ENCODE measurements around the gene TMEM132C.

The TMEM132C gene

DNA sequence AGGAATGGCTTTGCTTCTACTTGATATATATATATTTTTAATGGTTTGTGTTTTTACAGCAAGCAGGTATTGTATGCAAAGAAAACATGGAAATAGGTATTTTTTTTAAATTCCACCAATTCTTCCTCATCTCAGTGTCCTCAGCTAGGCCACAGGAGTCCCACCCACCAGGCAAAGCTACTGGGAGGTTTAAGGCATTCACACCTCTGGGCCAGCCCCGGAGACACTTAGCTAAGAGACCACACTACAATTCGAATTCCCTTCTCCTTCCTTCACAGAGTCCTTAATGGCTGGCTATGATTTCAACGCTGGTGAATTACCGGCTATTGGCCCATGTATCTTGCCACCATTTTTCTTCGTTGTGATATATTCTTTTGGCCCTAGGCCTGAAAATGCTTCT, 485.4 kb downstream of the TMEM132C start:
- TF ChIP-seq, protein P1, sequence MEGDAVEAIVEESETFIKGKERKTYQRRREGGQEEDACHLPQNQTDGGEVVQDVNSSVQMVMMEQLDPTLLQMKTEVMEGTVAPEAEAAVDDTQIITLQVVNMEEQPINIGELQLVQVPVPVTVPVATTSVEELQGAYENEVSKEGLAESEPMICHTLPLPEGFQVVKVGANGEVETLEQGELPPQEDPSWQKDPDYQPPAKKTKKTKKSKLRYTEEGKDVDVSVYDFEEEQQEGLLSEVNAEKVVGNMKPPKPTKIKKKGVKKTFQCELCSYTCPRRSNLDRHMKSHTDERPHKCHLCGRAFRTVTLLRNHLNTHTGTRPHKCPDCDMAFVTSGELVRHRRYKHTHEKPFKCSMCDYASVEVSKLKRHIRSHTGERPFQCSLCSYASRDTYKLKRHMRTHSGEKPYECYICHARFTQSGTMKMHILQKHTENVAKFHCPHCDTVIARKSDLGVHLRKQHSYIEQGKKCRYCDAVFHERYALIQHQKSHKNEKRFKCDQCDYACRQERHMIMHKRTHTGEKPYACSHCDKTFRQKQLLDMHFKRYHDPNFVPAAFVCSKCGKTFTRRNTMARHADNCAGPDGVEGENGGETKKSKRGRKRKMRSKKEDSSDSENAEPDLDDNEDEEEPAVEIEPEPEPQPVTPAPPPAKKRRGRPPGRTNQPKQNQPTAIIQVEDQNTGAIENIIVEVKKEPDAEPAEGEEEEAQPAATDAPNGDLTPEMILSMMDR (IDR thresholded peaks at IDR 0.05; ENCODE audit: poor library complexity, severe bottlenecking), result no peak
- no peaks in the 10 kb centered on the region for H3K9me3 ChIP-seq (ENCODE audit: severe bottlenecking)
- no peaks in the 10 kb centered on the region for H3K27me3 ChIP-seq (ENCODE audit: insufficient read depth, poor library complexity, severe bottlenecking)
- ATAC-seq (ENCODE audit: low read depth), result no peak
- no peak overlapping the region for H3K4me3 ChIP-seq (ENCODE audit: severe bottlenecking)
- H3K27ac ChIP-seq (ENCODE audit: poor library complexity, severe bottlenecking), result no peak overlapping the region
- no peaks in the 10 kb centered on the region for H3K36me3 ChIP-seq (ENCODE audit: low read depth)
- no peak for DNase-seq (ENCODE audit: low spot score)
- H3K4me1 ChIP-seq (ENCODE audit: insufficient read depth, poor library complexity, severe bottlenecking), result no peaks in the 10 kb centered on the region

DNA sequence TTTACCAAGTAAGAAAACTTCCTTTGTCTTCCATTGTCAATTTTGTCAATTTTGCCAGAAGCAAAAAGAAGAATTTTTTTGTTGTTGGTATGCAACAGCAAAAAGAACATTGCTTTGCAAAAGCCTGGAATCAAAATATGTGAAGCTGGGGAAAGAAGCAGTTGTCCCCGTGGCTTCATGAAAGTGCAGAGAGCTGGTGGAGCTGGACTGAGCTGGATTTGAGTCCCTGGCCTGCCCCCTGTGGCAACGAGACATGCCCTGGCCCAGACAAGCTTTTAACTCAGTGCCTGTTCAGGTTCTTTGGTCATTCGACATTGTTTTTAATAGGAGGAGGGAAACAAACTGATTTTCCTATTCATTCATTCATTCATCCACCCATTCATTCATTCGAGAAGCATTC, 486.5 kb downstream of the TMEM132C start:
- DNase-seq (ENCODE audit: low spot score) (no peak), ATAC-seq (ENCODE audit: low read depth) (no peak)
- TF ChIP-seq, protein P1 (IDR thresholded peaks at IDR 0.05; ENCODE audit: poor library complexity, severe bottlenecking), result no peak
- Histone ChIP-seq H3K4me1 (ENCODE audit: insufficient read depth, poor library complexity, severe bottlenecking) (no peaks in the 10 kb centered on the region), H3K27ac (ENCODE audit: poor library complexity, severe bottlenecking) (no peak overlapping the region), H3K9me3 (ENCODE audit: severe bottlenecking) (no peaks in the 10 kb centered on the region), H3K27me3 (ENCODE audit: insufficient read depth, poor library complexity, severe bottlenecking) (no peaks in the 10 kb centered on the region), H3K36me3 (ENCODE audit: low read depth) (no peaks in the 10 kb centered on the region), H3K4me3 (ENCODE audit: severe bottlenecking) (no peak overlapping the region)

DNA sequence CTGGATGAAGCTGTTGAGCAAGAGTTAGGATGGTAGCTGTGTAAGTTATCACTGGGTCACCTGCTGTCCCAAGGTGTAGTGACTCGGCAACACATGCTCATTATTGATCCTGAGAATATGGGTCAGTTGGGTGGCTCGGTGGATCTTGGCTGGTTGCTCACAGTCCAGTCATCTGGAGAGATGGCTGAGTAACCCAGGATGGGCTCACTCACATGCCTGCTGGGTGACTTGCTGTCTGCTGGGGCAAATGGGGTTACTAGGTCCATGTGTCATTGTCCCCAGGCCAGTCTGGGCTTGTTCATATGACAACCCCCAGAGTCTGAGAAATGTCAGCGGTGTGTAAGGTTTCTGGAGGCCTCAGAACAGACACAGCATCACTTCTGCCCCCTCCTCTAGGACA, 487.3 kb downstream of the TMEM132C start:
- no peaks in the 10 kb centered on the region for H3K4me1 ChIP-seq (ENCODE audit: insufficient read depth, poor library complexity, severe bottlenecking)
- no peak overlapping the region for H3K27ac ChIP-seq (ENCODE audit: poor library complexity, severe bottlenecking)
- TF ChIP-seq, protein P1 (IDR thresholded peaks at IDR 0.05; ENCODE audit: poor library complexity, severe bottlenecking), result no peak
- no peaks in the 10 kb centered on the region for H3K36me3 ChIP-seq (ENCODE audit: low read depth)
- ATAC-seq (ENCODE audit: low read depth) (peak; percentile 41; the same call in 1 of the 3 replicates), DNase-seq (ENCODE audit: low spot score) (no peak)
- H3K4me3 ChIP-seq (ENCODE audit: severe bottlenecking), result no peak overlapping the region
- no peaks in the 10 kb centered on the region for H3K9me3 ChIP-seq (ENCODE audit: severe bottlenecking)
- H3K27me3 ChIP-seq (ENCODE audit: insufficient read depth, poor library complexity, severe bottlenecking), result no peaks in the 10 kb centered on the region

DNA sequence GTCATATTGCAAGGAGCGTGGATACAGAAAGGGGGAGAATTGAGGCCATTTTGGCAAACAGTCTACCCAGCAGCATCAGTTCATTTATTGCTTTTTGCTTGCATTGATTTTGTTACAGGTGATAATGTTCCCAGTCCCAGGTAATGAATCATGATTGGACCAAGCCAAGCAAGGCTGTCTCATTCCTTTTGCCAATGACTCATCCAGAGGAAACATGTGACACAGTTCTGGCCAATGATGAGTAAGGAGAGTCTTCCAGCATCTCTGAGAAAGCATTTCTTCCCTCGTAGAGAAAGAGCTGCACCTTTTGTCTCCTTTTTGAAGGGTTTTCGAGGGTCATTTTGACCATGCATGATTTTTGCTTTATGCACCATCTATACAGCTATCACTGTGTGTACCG, 488.6 kb downstream of the TMEM132C start:
- H3K9me3 ChIP-seq (ENCODE audit: severe bottlenecking), result no peaks in the 10 kb centered on the region
- H3K4me3 ChIP-seq (ENCODE audit: severe bottlenecking), result no peak overlapping the region
- H3K27me3 ChIP-seq (ENCODE audit: insufficient read depth, poor library complexity, severe bottlenecking), result no peaks in the 10 kb centered on the region
- ATAC-seq (ENCODE audit: low read depth) (no peak), DNase-seq (ENCODE audit: low spot score) (no peak)
- no peaks in the 10 kb centered on the region for H3K36me3 ChIP-seq (ENCODE audit: low read depth)
- TF ChIP-seq, protein P1 (IDR thresholded peaks at IDR 0.05; ENCODE audit: poor library complexity, severe bottlenecking), result no peak
- H3K4me1 ChIP-seq (ENCODE audit: insufficient read depth, poor library complexity, severe bottlenecking), result no peaks in the 10 kb centered on the region
- H3K27ac ChIP-seq (ENCODE audit: poor library complexity, severe bottlenecking), result no peak overlapping the region

Data from RWPE2 (cell line).